ENCODE data around the gene NCKAP1.

NCKAP1 gene

GRCh38 chr2:183033951-183034350 lies 4.3 kb downstream of the NCKAP1 start:
- TF ChIP-seq CTCF (IDR thresholded peaks at IDR 0.05; ENCODE audit: low read depth, low read length) = no peak
- Histone ChIP-seq H3K4me3 (ENCODE audit: low read depth, low read length) (no peak overlapping the region), H3K36me3 (no peaks in the 10 kb centered on the region), H3K4me1 (no peaks in the 10 kb centered on the region; the same call in 1 of the 2 replicates), H3K9me3 (no peaks in the 10 kb centered on the region), H3K27me3 (no peaks in the 10 kb centered on the region)
- DNase-seq = no peak

GRCh38 chr2:183031911-183032794 lies 6.1 kb downstream of the NCKAP1 start:
- H3K4me1 ChIP-seq = no peaks in the 10 kb centered on the region; the same call in 1 of the 2 replicates
- no peaks in the 10 kb centered on the region for H3K9me3 ChIP-seq
- no peak overlapping the region for H3K4me3 ChIP-seq (ENCODE audit: low read depth, low read length)
- H3K36me3 ChIP-seq = no peaks in the 10 kb centered on the region
- no peak for TF ChIP-seq CTCF (IDR thresholded peaks at IDR 0.05; ENCODE audit: low read depth, low read length)
- no peak for DNase-seq
- H3K27me3 ChIP-seq = no peaks in the 10 kb centered on the region

- H3K4me1 ChIP-seq = no peaks in the 10 kb centered on the region; the same call in 1 of the 2 replicates
- no peaks in the 10 kb centered on the region for H3K9me3 ChIP-seq
- TF ChIP-seq CTCF (IDR thresholded peaks at IDR 0.05; ENCODE audit: low read depth, low read length) = no peak
- H3K4me3 ChIP-seq (ENCODE audit: low read depth, low read length) = no peak overlapping the region
- no peaks in the 10 kb centered on the region for H3K36me3 ChIP-seq
- DNase-seq = no peak
- no peaks in the 10 kb centered on the region for H3K27me3 ChIP-seq
Measured at GRCh38 chr2:183029219-183029618, 9.0 kb downstream of the NCKAP1 start.

GRCh38 chr2:183028108-183028507 lies 10.1 kb downstream of the NCKAP1 start:
- no peaks in the 10 kb centered on the region; the same call in 1 of the 2 replicates for H3K4me1 ChIP-seq
- no peak for TF ChIP-seq CTCF (IDR thresholded peaks at IDR 0.05; ENCODE audit: low read depth, low read length)
- no peaks in the 10 kb centered on the region for H3K27me3 ChIP-seq
- H3K36me3 ChIP-seq = no peaks in the 10 kb centered on the region
- H3K9me3 ChIP-seq = no peaks in the 10 kb centered on the region
- no peak for DNase-seq
- no peak overlapping the region for H3K4me3 ChIP-seq (ENCODE audit: low read depth, low read length)

- Histone ChIP-seq H3K36me3 (no peaks in the 10 kb centered on the region), H3K4me3 (ENCODE audit: low read depth, low read length) (no peak overlapping the region), H3K4me1 (no peaks in the 10 kb centered on the region; the same call in 1 of the 2 replicates), H3K9me3 (no peaks in the 10 kb centered on the region), H3K27me3 (no peaks in the 10 kb centered on the region)
- no peak for TF ChIP-seq CTCF (IDR thresholded peaks at IDR 0.05; ENCODE audit: low read depth, low read length)
- no peak for DNase-seq
Measured at GRCh38 chr2:183027443-183027842, 10.8 kb downstream of the NCKAP1 start.

- H3K27me3 ChIP-seq = no peaks in the 10 kb centered on the region
- H3K4me1 ChIP-seq = no peaks in the 10 kb centered on the region; the same call in 1 of the 2 replicates
- TF ChIP-seq CTCF (IDR thresholded peaks at IDR 0.05; ENCODE audit: low read depth, low read length) = no peak
- H3K9me3 ChIP-seq = no peaks in the 10 kb centered on the region
- H3K4me3 ChIP-seq (ENCODE audit: low read depth, low read length) = no peak overlapping the region
- no peak for DNase-seq
- 0 out of 2 replicates have a peak, but pooled peaks cover 3% of the 10 kb centered on the region for H3K36me3 ChIP-seq
Measured at GRCh38 chr2:183026424-183026823, 11.8 kb downstream of the NCKAP1 start.

Data from BE2C (cell line).